COLO829 (cell line): ENCODE results near the gene ACACB.

Experiments
- DNase-seq: peaks from one replicate; pipeline ENCODE4 v3.0.0; 2012; ENCODE audit warnings: low spot score

ACACB gene

GRCh38 chr12:109305547-109305946 lies 189.2 kb downstream of the ACACB start:
- no peak for DNase-seq

GRCh38 chr12:109307051-109307450 lies 190.7 kb downstream of the ACACB start:
- DNase-seq = no peak

- DNase-seq = no peak
Measured at GRCh38 chr12:109308534-109309380, 192.4 kb downstream of the ACACB start, which contains the start of gene FOXN4. Gene FOXN4 (minus strand): TSS chr12:109309284. CDS start chr12:109308321, 963 bp downstream.

- DNase-seq = no peak
Measured at GRCh38 chr12:109309381-109310246, 193.2 kb downstream of the ACACB start.

DNA sequence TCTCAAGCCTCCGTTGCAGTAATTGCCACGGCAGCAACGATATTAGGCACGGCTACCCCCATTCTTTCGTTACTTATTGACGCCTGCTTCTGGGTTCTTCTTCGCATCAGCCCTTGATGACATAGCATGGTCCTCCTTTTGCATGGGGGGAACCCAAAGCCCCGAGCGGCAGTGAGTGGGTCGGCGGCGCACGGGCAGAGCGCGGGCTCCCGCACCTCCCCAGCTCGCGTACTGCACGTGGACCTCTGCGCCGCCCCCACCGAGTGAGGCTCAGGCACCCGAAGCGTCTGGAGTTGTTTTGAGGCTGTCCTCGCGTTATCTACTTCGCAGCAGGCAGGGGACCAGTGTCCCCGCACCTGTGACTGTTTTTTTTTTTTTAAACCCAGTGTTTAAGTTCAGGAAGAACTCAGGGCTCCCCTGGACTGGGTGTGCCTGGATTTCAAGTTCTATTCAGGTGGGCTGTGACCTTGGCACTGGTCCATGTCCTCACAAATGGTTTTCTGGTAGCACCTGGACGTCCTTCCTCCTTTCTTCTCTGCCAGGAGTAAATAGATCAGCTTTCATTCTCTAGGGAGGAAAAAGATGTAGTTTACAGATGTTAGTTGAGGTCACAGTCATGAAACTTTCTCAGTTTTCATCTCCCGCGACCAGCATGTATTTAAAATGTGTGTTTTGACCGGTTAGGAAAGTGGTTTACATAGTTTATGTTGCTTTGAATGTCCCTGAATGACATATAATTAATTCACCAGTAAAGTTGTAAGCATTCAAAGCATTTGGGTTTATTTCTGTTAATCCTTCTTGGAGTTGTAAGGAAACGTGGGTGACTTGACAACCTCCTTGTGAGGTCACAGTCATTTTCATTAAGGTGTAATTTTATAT lies 194.1 kb downstream of the ACACB start:
- DNase-seq = no peak
